HCT116 (cell line): ENCODE measurements around the gene OR10A5.

Source experiments
- CTCF ChIP-seq, 3 experiments: fragments of 200-600 bp in 1 of 3; sonication (generic) in 1 of 3; IDR thresholded peaks in 2 of 3; conservative IDR thresholded peaks in 1 of 3; 2 replicates each; pipeline ENCODE4 v1.5.1; 2012 to 2017; ENCODE audit warnings: low read depth in 2 of 3, low read length in 2 of 3, antibody characterized with exemption in 1 of 3, borderline replicate concordance in 1 of 3, control low read depth in 1 of 3, mild to moderate bottlenecking in 1 of 3, mixed read lengths in 1 of 3, mixed run types in 1 of 3, moderate library complexity in 1 of 3; ENCODE audit not compliant: insufficient read depth in 1 of 3
- EGR1 ChIP-seq: IDR thresholded peaks from 2 replicates; pipeline ENCODE4 v1.6.1; 2012; ENCODE audit warnings: low read depth
- EZH2 ChIP-seq: fragments of 200-600 bp; sonication (generic); IDR thresholded peaks from 2 replicates; pipeline ENCODE4 v1.6.1; 2017; ENCODE audit warnings: antibody characterized with exemption, mixed run types
- EZH2phosphoT487 ChIP-seq: fragments of 200-600 bp; IDR thresholded peaks from 2 replicates; pipeline ENCODE4 v1.6.1; 2018; ENCODE audit warnings: antibody characterized with exemption, borderline replicate concordance
- FOSL1 ChIP-seq: IDR thresholded peaks from 2 replicates; pipeline ENCODE4 v1.6.1; 2012; ENCODE audit warnings: low read depth
- POLR2A ChIP-seq: IDR thresholded peaks from 2 replicates; pipeline ENCODE4 v1.7.0; 2011; ENCODE audit warnings: borderline replicate concordance; ENCODE audit not compliant: insufficient read depth, insufficient read length; ENCODE audit errors: extremely low read depth
- SP1 ChIP-seq: IDR thresholded peaks from 2 replicates; pipeline ENCODE4 v1.6.1; 2012; ENCODE audit warnings: low read depth
- SRF ChIP-seq: IDR thresholded peaks from 2 replicates; pipeline ENCODE4 v1.6.1; 2012; ENCODE audit warnings: low read depth
- TCF7L2 ChIP-seq: IDR thresholded peaks from 2 replicates; pipeline ENCODE4 v1.7.0; 2011; ENCODE audit warnings: borderline replicate concordance, inconsistent platforms; ENCODE audit not compliant: insufficient read depth, insufficient read length; ENCODE audit errors: extremely low read depth
- YY1 ChIP-seq: IDR thresholded peaks from 2 replicates; pipeline ENCODE4 v1.6.1; 2011; ENCODE audit warnings: low read length, low read depth, moderate library complexity, mild to moderate bottlenecking; ENCODE audit not compliant: insufficient replicate concordance; ENCODE audit errors: extremely low read depth

DNA sequence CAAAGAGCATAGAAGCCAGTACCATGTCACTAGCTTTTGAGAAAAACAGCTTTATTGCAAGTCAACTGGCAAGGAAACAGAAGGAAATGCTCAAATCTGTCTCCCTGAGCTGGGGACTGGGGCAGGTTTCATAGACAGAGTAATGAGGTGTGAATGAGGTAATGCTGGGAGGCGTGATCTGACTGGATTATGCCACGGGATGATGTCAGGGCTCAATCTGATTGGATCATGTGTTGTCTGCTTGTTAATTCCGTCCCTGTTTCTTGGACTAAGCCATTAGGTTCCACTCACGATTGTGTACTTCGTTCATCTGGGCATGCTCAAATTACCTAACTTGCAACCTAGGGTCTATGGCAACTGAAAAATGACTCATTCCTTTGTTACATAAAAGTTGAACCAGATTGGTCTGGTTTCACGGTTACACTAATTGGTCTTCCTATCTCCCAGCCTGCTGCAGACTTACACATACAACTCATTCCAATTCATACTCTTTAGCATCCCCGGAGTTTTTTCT is 20.2 kb upstream of the OR10A5 start:
- TF ChIP-seq CTCF (IDR thresholded peaks at IDR 0.05 in 2 of 3, conservative IDR thresholded peaks at IDR 0.05 in 1 of 3; ENCODE audit: borderline replicate concordance in 1 of 3, insufficient read depth in 1 of 3, low read depth in 2 of 3, low read length in 2 of 3) (no peak), EZH2phosphoT487 (no peak), TCF7L2 (no peak), FOSL1 (no peak), EZH2 (no peak), EGR1 (no peak), SRF (no peak), POLR2A (no peak), SP1 (no peak), YY1 (no peak)
